ENCODE measurements around the gene ERMAP.

The ERMAP gene

GRCh38 chr1:42847721-42848460 lies 31.0 kb downstream of the ERMAP start:
- H3K4me3 ChIP-seq (ENCODE audit: low read depth, low read length): no peak overlapping the region
- POLR2A ChIA-PET: no interaction called here
- DNase-seq (ENCODE audit: low read depth, low spot score): no peak
- CTCF ChIA-PET: interaction anchor here (0.9 to 3.0 kb wide), 8 partner anchors 12 to 226 kb away, joined by 3 to 16 read pairs (median 9); no protein-coding TSS in a partner anchor
- TF ChIP-seq CTCF (IDR thresholded peaks at IDR 0.05; ENCODE audit: insufficient read depth, low read length, missing control alignments): no peak

GRCh38 chr1:42848823-42849537 lies 32.1 kb downstream of the ERMAP start:
- DNase-seq (ENCODE audit: low read depth, low spot score): no peak
- ChIA-PET POLR2A (no interaction called here), CTCF (interaction anchor here (1.2 to 2.7 kb wide), 2 partner anchors 13 to 225 kb away, joined by 3 to 13 read pairs; no protein-coding TSS in a partner anchor)
- TF ChIP-seq CTCF (IDR thresholded peaks at IDR 0.05; ENCODE audit: insufficient read depth, low read length, missing control alignments): no peak
- H3K4me3 ChIP-seq (ENCODE audit: low read depth, low read length): no peak overlapping the region

GRCh38 chr1:42849944-42850343 lies 33.0 kb downstream of the ERMAP start:
- DNase-seq (ENCODE audit: low read depth, low spot score): no peak
- TF ChIP-seq CTCF (IDR thresholded peaks at IDR 0.05; ENCODE audit: insufficient read depth, low read length, missing control alignments): no peak
- ChIA-PET POLR2A (no interaction called here), CTCF (no interaction called here)
- no peak overlapping the region for H3K4me3 ChIP-seq (ENCODE audit: low read depth, low read length)

- POLR2A ChIA-PET: interaction anchor here (0.6 kb wide), 1 partner anchor 66 kb away, joined by 3 read pairs; no protein-coding TSS in a partner anchor
- no peak overlapping the region for H3K4me3 ChIP-seq (ENCODE audit: low read depth, low read length)
- no peak for TF ChIP-seq CTCF (IDR thresholded peaks at IDR 0.05; ENCODE audit: insufficient read depth, low read length, missing control alignments)
- CTCF ChIA-PET: interaction anchor here (0.7 to 1.3 kb wide), 2 partner anchors 11 to 71 kb away, joined by 3 read pairs; no protein-coding TSS in a partner anchor
- no peak for DNase-seq (ENCODE audit: low read depth, low spot score)
Observed at GRCh38 chr1:42851420-42851819, 34.5 kb downstream of the ERMAP start.

GRCh38 chr1:42851960-42852607 lies 35.2 kb downstream of the ERMAP start:
- CTCF ChIA-PET: interaction anchor here (0.7 kb wide), 1 partner anchor 10 kb away, joined by 3 read pairs; no protein-coding TSS in a partner anchor
- no peak for DNase-seq (ENCODE audit: low read depth, low spot score)
- TF ChIP-seq CTCF (IDR thresholded peaks at IDR 0.05; ENCODE audit: insufficient read depth, low read length, missing control alignments): no peak
- POLR2A ChIA-PET: no interaction called here
- no peak overlapping the region for H3K4me3 ChIP-seq (ENCODE audit: low read depth, low read length)

- ChIA-PET CTCF (no interaction called here), POLR2A (no interaction called here)
- no peak for TF ChIP-seq CTCF (IDR thresholded peaks at IDR 0.05; ENCODE audit: insufficient read depth, low read length, missing control alignments)
- H3K4me3 ChIP-seq (ENCODE audit: low read depth, low read length): no peak overlapping the region
- DNase-seq (ENCODE audit: low read depth, low spot score): no peak
Observed at GRCh38 chr1:42852608-42852980, 35.7 kb downstream of the ERMAP start.
